IgD-negative memory B cell (primary cell): ENCODE results near the gene LPAR1. TPM values are rescaled to one million over a fixed set of nuclear protein-coding genes. Genes with fewer than 3 reads are reported as not detected.

Experiments used
- H3K27ac Mint-ChIP-seq, 3 donors: one replicate each; pipeline ENCODE4 v1.8.0; 2020 to 2022; ENCODE audit warnings: mild to moderate bottlenecking in 3 of 3, mixed read lengths in 3 of 3, moderate library complexity in 1 of 3
- H3K27me3 Mint-ChIP-seq: one replicate; pipeline ENCODE4 v1.8.0; 2021; ENCODE audit warnings: mixed read lengths
- H3K36me3 Mint-ChIP-seq: one replicate; pipeline ENCODE4 v1.8.0; 2020; ENCODE audit warnings: mild to moderate bottlenecking, mixed read lengths
- H3K4me1 Mint-ChIP-seq, 3 donors: one replicate each; pipeline ENCODE4 v1.8.0; 2020 to 2022; ENCODE audit warnings: mixed read lengths in 3 of 3, mild to moderate bottlenecking in 1 of 3
- H3K4me3 Mint-ChIP-seq, 4 donors: one replicate each; pipeline ENCODE4 v1.8.0; 2020 to 2022; ENCODE audit warnings: mild to moderate bottlenecking in 4 of 4, mixed read lengths in 4 of 4, moderate library complexity in 3 of 4
- H3K9me3 Mint-ChIP-seq, 3 donors: one replicate each; pipeline ENCODE4 v1.8.0; 2020 to 2021; ENCODE audit warnings: mixed read lengths in 3 of 3, mild to moderate bottlenecking in 1 of 3
- polyA plus RNA-seq: library from polyadenylated mRNA; unstranded; fragments of 300-500 nt; fragmentation: Illumina TruSeq; gene quantifications from one replicate; pipeline ENCODE4 v1.2.3, GENCODE V29; 2021

The LPAR1 gene, protein sequence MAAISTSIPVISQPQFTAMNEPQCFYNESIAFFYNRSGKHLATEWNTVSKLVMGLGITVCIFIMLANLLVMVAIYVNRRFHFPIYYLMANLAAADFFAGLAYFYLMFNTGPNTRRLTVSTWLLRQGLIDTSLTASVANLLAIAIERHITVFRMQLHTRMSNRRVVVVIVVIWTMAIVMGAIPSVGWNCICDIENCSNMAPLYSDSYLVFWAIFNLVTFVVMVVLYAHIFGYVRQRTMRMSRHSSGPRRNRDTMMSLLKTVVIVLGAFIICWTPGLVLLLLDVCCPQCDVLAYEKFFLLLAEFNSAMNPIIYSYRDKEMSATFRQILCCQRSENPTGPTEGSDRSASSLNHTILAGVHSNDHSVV
- polyA plus RNA-seq: not detected

DNA sequence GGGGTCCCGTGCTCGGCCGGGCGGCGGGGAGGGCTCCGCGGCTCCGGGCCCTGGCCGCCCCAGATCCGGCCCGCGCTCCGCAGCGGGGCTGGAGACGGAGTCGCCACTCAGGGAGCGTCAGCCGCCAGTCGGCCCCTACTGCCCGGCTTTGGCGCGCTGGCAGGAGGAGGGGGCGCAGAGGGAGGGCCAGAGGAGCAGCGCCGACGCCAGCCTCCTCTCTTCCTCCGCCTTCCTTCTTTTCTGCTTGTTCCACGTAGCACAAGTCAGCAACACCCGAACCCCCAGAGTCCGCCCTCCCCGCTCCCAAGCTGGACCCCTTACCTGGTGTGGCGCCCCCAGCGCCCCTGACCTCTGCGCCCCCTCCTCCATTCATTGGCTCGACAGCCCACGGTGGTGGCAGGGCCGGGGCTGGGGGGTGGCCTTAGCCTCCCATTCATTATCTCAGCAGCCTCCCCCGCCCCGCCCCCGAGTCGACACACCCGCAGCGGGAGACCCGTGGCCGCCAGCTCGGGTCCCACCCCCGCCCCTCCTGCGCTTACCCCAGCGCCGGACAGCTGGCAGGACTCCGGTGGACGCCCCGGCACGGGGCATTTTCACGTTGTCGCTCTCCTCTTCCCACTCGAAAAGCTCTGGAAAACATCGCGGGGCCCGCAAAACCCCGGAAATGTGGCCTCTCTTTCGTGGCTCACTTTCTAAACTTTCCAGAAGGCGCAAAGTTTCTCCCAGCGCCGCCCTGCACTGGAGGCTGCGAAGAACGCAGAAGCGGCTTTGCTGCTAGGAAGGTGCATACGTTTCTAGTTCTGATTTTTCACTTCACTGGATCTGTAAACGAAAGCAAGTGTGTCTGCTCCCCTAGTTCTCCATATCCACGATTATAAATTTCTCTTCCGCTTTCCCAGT lies at the start of gene LPAR1:
LPAR1 (minus strand) TSS at position 140 of the 900 bp plus-strand sequence. CDS start 66,353 bp downstream, outside the sequence.
- Mint-ChIP-seq H3K27me3 (peaks cover 31% of the 10 kb centered on the region), H3K4me1 (peaks cover 5 to 7% (median 7%) of the 10 kb centered on the region in 3 donors)

DNA sequence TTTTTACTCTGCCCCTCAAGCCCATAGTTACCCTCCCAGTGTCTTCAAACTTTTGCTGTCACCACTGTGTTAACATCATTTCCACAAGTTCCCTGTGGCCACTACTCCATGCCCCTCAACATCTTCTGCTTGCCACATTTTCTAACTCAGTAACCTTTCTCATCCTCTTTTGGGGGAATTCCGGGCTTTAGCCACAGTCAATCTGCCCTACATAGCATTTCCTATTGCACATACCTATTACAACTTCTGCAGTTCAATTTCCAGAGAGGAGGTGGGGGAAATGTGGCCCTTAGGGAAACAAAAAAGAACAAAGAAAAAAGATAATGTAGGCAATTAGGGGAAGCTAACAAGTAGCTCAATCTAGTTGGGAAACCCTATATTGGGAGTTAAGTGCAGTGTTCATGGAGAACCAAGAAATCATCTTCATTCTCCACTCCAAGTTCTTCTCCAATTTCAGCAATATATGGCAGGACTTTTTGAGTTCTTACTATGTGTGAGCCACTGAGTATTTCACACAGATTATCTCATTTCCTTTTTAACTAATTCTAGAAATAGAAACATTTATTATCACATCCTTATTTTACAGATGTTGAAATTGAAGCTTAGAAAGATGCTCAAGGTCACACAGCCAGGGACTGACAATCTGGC lies 40.2 kb upstream of the LPAR1 start:
- peaks cover 2% of the 10 kb centered on the region for H3K27me3 Mint-ChIP-seq
- peaks cover 0 to 3% (median 0%) of the 10 kb centered on the region in 3 donors for H3K4me1 Mint-ChIP-seq
- H3K36me3 Mint-ChIP-seq: peaks cover 2% of the 10 kb centered on the region
- no peak overlapping the region for H3K4me3 Mint-ChIP-seq
- no peaks in the 10 kb centered on the region for H3K9me3 Mint-ChIP-seq
- H3K27ac Mint-ChIP-seq: no peak overlapping the region

More for the DNA sequence above, at the start of gene LPAR1:
- Mint-ChIP-seq H3K9me3 (no peaks in the 10 kb centered on the region), H3K36me3 (peaks cover 5% of the 10 kb centered on the region), H3K4me3 (peak within 1 kb of the TSS in 2 of 4 donors; percentile 58 to 89), H3K27ac (no peak within 1 kb of the TSS)

DNA sequence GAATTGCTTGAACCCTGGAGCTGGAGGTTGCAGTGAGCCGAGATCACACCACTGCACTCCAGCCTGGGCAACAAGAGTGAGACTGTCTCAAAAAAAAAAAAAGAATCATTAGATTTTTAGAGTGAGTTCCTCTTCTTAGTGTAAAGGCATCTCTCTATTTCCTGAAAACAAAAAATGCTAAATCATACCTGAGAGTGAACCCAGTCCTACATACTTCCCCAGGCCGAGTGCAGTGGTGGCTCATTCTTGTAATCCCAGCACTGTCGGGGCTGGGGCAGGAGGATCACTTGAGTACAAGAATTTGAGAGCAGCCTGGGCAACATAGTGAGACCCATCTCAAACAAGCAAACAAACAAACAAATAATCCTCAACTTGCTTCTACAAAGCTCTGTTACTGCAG lies 38.2 kb upstream of the LPAR1 start:
- Mint-ChIP-seq H3K4me1 (peaks cover 0 to 3% (median 0%) of the 10 kb centered on the region in 3 donors), H3K36me3 (peaks cover 2% of the 10 kb centered on the region), H3K27ac (no peak overlapping the region), H3K9me3 (no peaks in the 10 kb centered on the region), H3K4me3 (no peak overlapping the region), H3K27me3 (no peaks in the 10 kb centered on the region)

DNA sequence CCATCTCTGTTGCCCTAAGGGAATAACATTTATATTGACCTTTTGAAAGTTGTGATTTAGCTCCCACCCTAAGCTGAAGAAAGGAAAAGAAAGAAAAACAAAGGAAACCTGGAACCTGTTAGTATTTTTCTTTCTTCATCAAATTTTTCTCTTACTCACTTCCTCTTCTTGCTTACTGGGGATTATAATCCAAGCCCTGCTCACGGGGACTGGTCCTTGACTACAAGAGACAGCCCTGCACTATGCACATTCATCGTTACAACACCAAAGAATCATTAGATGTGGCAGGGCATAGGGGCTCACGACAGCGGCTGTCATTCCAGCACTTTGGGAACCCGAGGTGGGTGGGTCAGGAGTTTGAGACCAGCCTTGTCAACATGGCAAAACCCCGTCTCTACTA lies 37.8 kb upstream of the LPAR1 start:
- Mint-ChIP-seq H3K4me1 (peaks cover 0 to 3% (median 0%) of the 10 kb centered on the region in 3 donors), H3K36me3 (peaks cover 2% of the 10 kb centered on the region), H3K27me3 (no peaks in the 10 kb centered on the region), H3K27ac (no peak overlapping the region), H3K4me3 (no peak overlapping the region), H3K9me3 (no peaks in the 10 kb centered on the region)

DNA sequence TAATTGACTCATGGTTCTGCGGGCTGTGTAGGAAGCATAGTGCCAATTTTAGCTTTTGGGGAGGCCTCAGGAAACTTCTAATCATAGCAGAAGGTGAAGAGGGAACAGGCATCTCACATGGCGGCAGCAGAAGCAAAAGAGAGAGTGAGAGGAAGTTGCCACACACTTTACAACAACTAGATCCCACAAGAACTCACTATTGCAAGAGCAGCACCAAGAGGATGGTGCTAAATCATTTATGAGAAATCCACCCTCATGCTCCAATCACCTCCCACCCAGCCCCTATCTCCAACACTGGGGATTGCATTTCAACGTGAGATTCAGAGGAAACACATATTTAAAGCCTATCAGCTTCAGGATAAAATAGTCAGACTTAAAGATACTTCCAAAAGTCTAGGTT lies 36.1 kb upstream of the LPAR1 start:
- H3K27me3 Mint-ChIP-seq: no peaks in the 10 kb centered on the region
- peaks cover 2% of the 10 kb centered on the region for H3K36me3 Mint-ChIP-seq
- no peak overlapping the region for H3K27ac Mint-ChIP-seq
- no peak overlapping the region for H3K4me3 Mint-ChIP-seq
- peaks cover 0 to 3% (median 0%) of the 10 kb centered on the region in 3 donors for H3K4me1 Mint-ChIP-seq
- H3K9me3 Mint-ChIP-seq: no peaks in the 10 kb centered on the region

DNA sequence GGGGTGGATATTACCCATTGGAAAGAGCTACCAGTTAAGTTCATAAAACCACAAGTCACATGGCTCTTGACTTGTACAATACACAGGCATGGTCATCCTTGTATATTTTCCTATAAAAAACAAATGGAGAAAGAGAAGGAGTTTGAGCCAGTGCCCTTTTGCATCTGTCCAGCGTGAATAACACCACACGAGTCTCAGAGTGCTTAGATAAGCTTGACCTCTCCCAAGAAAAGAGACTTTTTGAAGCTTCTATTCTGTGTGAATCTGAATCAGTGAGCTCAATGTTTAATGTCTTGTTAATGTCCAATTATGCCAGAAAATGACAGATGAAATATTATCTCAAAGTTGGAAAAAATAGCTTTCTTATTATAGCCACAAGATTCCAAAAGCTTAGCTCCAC lies 30.9 kb upstream of the LPAR1 start:
- H3K27ac Mint-ChIP-seq: no peak overlapping the region
- H3K36me3 Mint-ChIP-seq: no peaks in the 10 kb centered on the region
- H3K4me3 Mint-ChIP-seq: no peak overlapping the region
- peaks cover 0 to 4% (median 0%) of the 10 kb centered on the region in 3 donors for H3K4me1 Mint-ChIP-seq
- no peaks in the 10 kb centered on the region for H3K27me3 Mint-ChIP-seq
- H3K9me3 Mint-ChIP-seq: peaks cover 0 to 1% (median 0%) of the 10 kb centered on the region in 3 donors

DNA sequence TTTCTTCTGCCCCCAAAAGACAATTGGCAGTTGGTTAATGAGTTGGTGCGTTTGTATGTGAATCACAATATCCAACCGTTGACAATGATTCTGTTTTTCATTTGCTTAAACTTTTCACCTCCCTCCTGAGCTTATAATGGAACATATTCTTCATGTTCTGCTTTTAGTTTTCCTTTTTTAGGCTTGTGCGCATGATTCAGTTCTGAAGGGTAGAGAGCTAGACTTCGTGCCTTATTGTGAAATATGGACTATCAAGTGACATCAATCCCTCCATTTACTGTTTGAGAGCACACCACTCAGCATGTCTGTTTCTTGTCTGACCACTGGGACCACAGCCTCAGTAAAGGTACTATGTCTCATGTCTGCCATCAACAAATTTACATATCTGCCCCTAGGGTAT lies 30.5 kb upstream of the LPAR1 start:
- Mint-ChIP-seq H3K36me3 (no peaks in the 10 kb centered on the region), H3K27ac (no peak overlapping the region), H3K9me3 (peaks cover 0 to 1% (median 0%) of the 10 kb centered on the region in 3 donors), H3K4me3 (no peak overlapping the region), H3K4me1 (peaks cover 0 to 4% (median 0%) of the 10 kb centered on the region in 3 donors), H3K27me3 (no peaks in the 10 kb centered on the region)

DNA sequence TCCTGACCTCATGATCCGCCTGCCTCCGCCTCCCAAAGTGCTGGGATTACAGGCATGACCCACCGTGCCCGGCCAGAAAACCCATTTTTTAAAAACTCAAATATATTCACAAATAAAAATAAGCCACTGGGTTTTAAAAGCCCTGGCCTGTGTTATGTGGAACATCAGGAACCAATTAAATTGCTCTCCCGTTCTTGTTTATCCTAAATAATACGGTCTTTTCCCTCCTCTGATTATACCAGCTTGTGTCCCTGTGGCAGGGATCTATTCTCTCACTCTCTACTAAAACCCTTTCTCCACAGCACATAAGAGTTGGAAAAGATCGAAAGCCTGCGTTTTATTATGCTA lies 30.1 kb upstream of the LPAR1 start:
- peaks cover 0 to 4% (median 0%) of the 10 kb centered on the region in 3 donors for H3K4me1 Mint-ChIP-seq
- H3K27me3 Mint-ChIP-seq: no peaks in the 10 kb centered on the region
- H3K9me3 Mint-ChIP-seq: peaks cover 0 to 1% (median 1%) of the 10 kb centered on the region in 3 donors
- no peaks in the 10 kb centered on the region for H3K36me3 Mint-ChIP-seq
- no peak overlapping the region for H3K27ac Mint-ChIP-seq
- H3K4me3 Mint-ChIP-seq: no peak overlapping the region

DNA sequence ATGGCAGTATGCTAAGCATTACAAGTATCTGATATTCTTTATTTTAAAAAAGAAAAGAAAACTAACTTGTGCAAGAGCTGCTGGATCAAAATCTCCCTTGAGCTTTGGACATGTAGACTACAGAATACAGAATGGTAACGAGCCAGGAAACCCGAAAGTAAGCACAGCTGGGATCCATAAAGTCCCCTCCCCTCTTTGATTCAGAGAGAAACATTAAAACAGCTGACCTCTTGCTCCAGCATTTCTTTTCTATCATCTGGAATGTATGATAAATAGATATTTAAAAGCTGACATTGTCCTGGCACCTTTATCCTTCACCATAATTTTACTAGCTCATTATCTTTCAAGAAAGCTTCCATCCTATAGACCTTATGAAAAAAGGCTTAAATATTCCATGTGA lies 28.2 kb upstream of the LPAR1 start:
- Mint-ChIP-seq H3K9me3 (peaks cover 1 to 4% (median 2%) of the 10 kb centered on the region in 3 donors), H3K4me1 (peaks cover 0 to 4% (median 0%) of the 10 kb centered on the region in 3 donors), H3K4me3 (peak overlapping the region in 1 of 4 donors; percentile 81), H3K27me3 (peaks cover 3% of the 10 kb centered on the region), H3K27ac (no peak overlapping the region), H3K36me3 (no peaks in the 10 kb centered on the region)

DNA sequence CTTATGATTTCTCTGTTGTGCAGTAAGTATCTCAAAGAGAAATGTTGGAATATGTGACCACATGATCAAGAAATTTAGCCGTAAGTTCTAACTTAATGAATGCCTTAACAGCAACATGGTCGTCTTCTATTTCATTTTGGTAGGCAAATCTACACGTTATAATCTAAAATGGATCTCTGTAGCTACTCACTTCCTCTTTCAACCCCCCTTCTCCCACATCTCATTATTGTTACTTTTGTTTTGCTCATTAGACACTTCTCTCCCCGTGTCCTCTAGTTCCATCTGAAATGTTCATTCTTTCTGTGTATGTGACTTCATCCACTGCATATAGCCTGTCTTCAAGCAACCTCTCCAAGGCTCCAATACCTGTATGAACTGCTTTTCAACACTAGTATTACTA lies 27.1 kb upstream of the LPAR1 start:
- no peak overlapping the region for H3K4me3 Mint-ChIP-seq
- H3K4me1 Mint-ChIP-seq: peaks cover 0 to 4% (median 0%) of the 10 kb centered on the region in 3 donors
- H3K27ac Mint-ChIP-seq: no peak overlapping the region
- no peaks in the 10 kb centered on the region for H3K36me3 Mint-ChIP-seq
- peaks cover 1 to 4% (median 2%) of the 10 kb centered on the region in 3 donors for H3K9me3 Mint-ChIP-seq
- peaks cover 3% of the 10 kb centered on the region for H3K27me3 Mint-ChIP-seq

DNA sequence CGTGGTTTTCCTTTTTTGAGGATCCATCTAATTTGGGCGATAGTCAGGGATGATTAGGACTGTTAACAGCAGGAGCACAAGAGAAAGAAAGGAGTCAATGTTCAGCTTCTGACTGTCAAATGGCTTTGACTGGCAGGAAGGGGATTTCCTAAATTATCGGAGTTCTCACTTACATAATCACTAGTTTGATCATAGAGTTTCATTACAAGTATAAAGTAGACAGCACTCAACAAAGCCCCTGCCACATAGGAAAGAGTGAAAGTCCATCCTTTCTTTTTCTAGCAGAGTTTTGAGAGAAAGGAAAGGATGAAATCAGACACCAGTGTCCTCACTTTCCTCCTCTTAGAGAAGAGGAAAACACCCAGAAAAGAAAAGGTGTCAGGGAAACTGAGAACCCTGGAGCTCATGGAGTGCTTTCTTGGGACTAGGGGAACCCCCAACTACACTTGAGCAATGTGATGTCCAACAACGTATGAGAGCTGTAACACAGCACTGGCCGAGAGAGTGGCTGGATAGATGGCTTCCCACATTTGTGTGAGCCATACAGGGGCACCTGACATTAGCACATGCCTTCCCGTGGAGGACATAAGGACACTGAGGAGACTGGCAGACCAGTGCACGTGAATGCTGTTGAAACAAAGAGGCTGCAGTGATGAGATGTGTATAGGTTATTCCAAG lies 26.0 kb upstream of the LPAR1 start:
- Mint-ChIP-seq H3K27me3 (peaks cover 5% of the 10 kb centered on the region), H3K4me3 (peak overlapping the region in 1 of 4 donors; percentile 75)

DNA sequence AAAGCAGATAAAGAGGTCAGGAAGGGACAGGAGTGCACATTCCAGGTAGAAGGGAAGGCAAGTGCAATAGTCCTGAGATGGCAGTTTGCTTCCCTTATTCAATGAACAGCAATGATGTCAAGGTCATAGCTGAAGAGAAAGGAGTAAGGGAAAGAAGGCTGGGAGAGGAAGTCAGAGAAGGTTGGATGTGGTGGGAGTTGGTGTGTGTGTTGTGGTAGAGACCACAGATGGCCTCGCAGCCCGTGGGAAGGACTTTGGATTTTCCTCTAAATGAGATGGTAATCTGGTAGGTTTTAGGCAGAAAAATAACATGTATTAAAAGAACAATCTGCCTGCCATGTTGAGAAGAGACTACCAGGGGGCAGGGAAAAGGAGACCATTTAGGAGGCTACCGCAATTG lies 25.1 kb upstream of the LPAR1 start:
- Mint-ChIP-seq H3K27ac (no peak overlapping the region), H3K4me1 (peaks cover 0 to 4% (median 0%) of the 10 kb centered on the region in 3 donors), H3K9me3 (peaks cover 2 to 7% (median 4%) of the 10 kb centered on the region in 3 donors), H3K36me3 (no peaks in the 10 kb centered on the region), H3K4me3 (no peak overlapping the region), H3K27me3 (peaks cover 5% of the 10 kb centered on the region)

More for the DNA sequence above, 26.0 kb upstream of the LPAR1 start:
- no peaks in the 10 kb centered on the region for H3K36me3 Mint-ChIP-seq
- H3K4me1 Mint-ChIP-seq: peaks cover 0 to 4% (median 0%) of the 10 kb centered on the region in 3 donors
- H3K27ac Mint-ChIP-seq: peak overlapping the region in 1 of 3 donors; percentile 31
- peaks cover 2 to 7% (median 4%) of the 10 kb centered on the region in 3 donors for H3K9me3 Mint-ChIP-seq

DNA sequence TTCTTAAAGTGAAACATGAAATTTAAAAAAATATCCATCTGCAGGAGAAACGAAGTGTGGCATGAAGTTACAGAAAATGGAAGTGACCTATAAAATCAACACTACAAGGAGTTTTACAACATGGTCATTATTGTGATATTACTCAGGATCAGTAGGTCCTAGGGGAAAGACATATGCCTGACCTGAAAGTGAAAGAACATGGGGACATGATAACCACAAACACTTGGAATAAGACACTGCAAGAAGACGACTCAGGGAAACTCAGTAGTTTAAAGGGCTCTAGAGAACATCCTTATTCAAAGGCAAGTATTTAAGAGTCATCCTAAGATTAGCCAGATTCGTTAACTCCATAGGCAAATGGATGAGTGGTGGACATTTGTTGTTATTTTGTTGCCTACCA lies 19.9 kb upstream of the LPAR1 start:
- peaks cover 5% of the 10 kb centered on the region for H3K27me3 Mint-ChIP-seq
- H3K4me3 Mint-ChIP-seq: no peak overlapping the region
- no peak overlapping the region for H3K27ac Mint-ChIP-seq
- no peaks in the 10 kb centered on the region for H3K4me1 Mint-ChIP-seq
- H3K36me3 Mint-ChIP-seq: no peaks in the 10 kb centered on the region
- H3K9me3 Mint-ChIP-seq: peaks cover under 1 to 6% (median 4%) of the 10 kb centered on the region in 3 donors

DNA sequence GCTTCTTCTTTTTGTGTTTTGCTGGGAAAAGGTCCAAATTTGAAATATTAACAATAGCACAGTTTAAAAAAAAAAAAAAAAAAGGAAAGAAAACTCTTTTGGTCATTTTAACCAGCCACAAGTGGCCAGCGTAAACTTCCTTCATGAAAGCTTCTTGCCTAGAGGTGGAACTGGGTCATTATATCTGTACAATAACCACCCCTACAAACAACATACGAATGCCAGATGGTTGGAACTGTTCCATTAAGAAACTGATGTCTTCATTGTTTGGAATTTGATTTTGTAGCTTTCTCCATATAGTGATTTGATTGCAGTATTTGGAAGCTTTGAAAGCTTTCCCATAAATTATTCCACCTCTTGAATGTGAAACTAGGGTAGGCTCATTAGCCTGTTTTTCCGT lies 18.3 kb upstream of the LPAR1 start:
- no peaks in the 10 kb centered on the region for H3K4me1 Mint-ChIP-seq
- H3K4me3 Mint-ChIP-seq: no peak overlapping the region
- H3K27me3 Mint-ChIP-seq: peaks cover 2% of the 10 kb centered on the region
- H3K36me3 Mint-ChIP-seq: no peaks in the 10 kb centered on the region
- H3K27ac Mint-ChIP-seq: no peak overlapping the region
- peaks cover 0 to 6% (median 2%) of the 10 kb centered on the region in 3 donors for H3K9me3 Mint-ChIP-seq
